IMR-90 (cell line): ENCODE data around the gene PLXNA4. TPM values are rescaled to one million over a fixed set of nuclear protein-coding genes. Genes with fewer than 3 reads are reported as not detected.

Experiments used
- ATAC-seq: fragments of 200-7000 bp; cut with Tn5 transposase; 2 replicates; pipeline ENCODE4 v1.9.1; 2020; ENCODE audit warnings: low read depth, mild to moderate bottlenecking, moderate library complexity
- BruUV-seq: library from RNA; stranded (reverse); fragments of 400-500 nt; replicated peaks from 2 replicates; lab custom pipeline; 2021; lab: Mats Ljungman, UMichigan
- CTCF ChIA-PET: fragments of 300-600 bp; formaldehyde crosslinking; extraction: SDS; loops from one replicate; lab custom pipeline; 2021; ENCODE audit warnings: antibody characterized with exemption; lab: Yijun Ruan, JAX
- POLR2A ChIA-PET: fragments of 300-600 bp; sonication (Branson Sonifier 250); formaldehyde crosslinking; loops from one replicate; lab custom pipeline; 2022; ENCODE audit warnings: antibody characterized with exemption; ENCODE audit not compliant: unreplicated experiment; lab: Charles Lee
- DNase-seq: peaks from one replicate; pipeline ENCODE4 v3.0.0; 2013
- H2AFZ ChIP-seq: replicated peaks from 2 replicates; pipeline ENCODE3; 2013; ENCODE audit warnings: low read length, mild to moderate bottlenecking; ENCODE audit not compliant: poor library complexity
- H2AK5ac ChIP-seq: 2 replicates; pipeline ENCODE4 v1.6.1; 2013; ENCODE audit warnings: low read depth, low read length, inconsistent platforms
- H2AK9ac ChIP-seq: replicated peaks from 2 replicates; pipeline ENCODE3; 2013; ENCODE audit warnings: mild to moderate bottlenecking, low read depth, low read length, moderate library complexity; ENCODE audit not compliant: poor library complexity
- H2BK120ac ChIP-seq: 2 replicates; pipeline ENCODE4 v1.6.1; 2013; ENCODE audit warnings: low read depth, low read length, inconsistent platforms
- H2BK15ac ChIP-seq: 3 replicates; pipeline ENCODE4 v1.6.1; 2013; ENCODE audit warnings: low read depth, low read length, inconsistent platforms
- H2BK20ac ChIP-seq: 2 replicates; pipeline ENCODE4 v1.6.1; 2013; ENCODE audit warnings: low read depth, mild to moderate bottlenecking, inconsistent platforms, low read length, moderate library complexity
- H2BK5ac ChIP-seq: 2 replicates; pipeline ENCODE4 v1.6.1; 2013; ENCODE audit warnings: mild to moderate bottlenecking, low read depth, low read length, inconsistent platforms; ENCODE audit not compliant: poor library complexity, severe bottlenecking
- H3K14ac ChIP-seq: replicated peaks from 2 replicates; pipeline ENCODE4 v1.6.1; 2013; ENCODE audit warnings: low read depth, low read length, inconsistent platforms
- H3K18ac ChIP-seq: 2 replicates; pipeline ENCODE4 v1.6.1; 2013; ENCODE audit warnings: low read depth, low read length, control low read depth
- H3K23ac ChIP-seq: 2 replicates; pipeline ENCODE4 v1.6.1; 2013; ENCODE audit warnings: low read depth, low read length, inconsistent platforms
- H3K27ac ChIP-seq: 2 replicates; pipeline ENCODE4 v1.5.1; 2013; ENCODE audit warnings: mild to moderate bottlenecking, control low read depth, low read length; ENCODE audit not compliant: insufficient read depth
- H3K27me3 ChIP-seq: 2 replicates; pipeline ENCODE4 v1.6.1; 2013; ENCODE audit warnings: low read length; ENCODE audit not compliant: control insufficient read depth, insufficient read depth
- H3K36me3 ChIP-seq: 2 replicates; pipeline ENCODE4 v1.6.1; 2013; ENCODE audit warnings: low read length, mixed read lengths; ENCODE audit not compliant: control insufficient read depth, insufficient read depth
- H3K4ac ChIP-seq: 2 replicates; pipeline ENCODE4 v1.6.1; 2013; ENCODE audit warnings: low read depth, low read length, inconsistent platforms
- H3K4me1 ChIP-seq: 2 replicates; pipeline ENCODE4 v1.6.1; 2013; ENCODE audit warnings: low read length, mixed read lengths; ENCODE audit not compliant: control insufficient read depth, insufficient read depth
- H3K4me2 ChIP-seq: 2 replicates; pipeline ENCODE4 v1.6.1; 2013; ENCODE audit warnings: low read depth, mild to moderate bottlenecking, control low read depth, low read length, moderate library complexity
- H3K4me3 ChIP-seq: 2 replicates; pipeline ENCODE4 v1.5.1; 2013; ENCODE audit warnings: low read depth, mild to moderate bottlenecking, control low read depth, low read length, moderate library complexity; ENCODE audit not compliant: insufficient read depth
- H3K56ac ChIP-seq: 2 replicates; pipeline ENCODE4 v1.6.1; 2013; ENCODE audit warnings: low read length, inconsistent platforms; ENCODE audit not compliant: insufficient read depth; ENCODE audit errors: extremely low read depth
- H3K79me1 ChIP-seq, 2 experiments: 2 replicates each; pipeline ENCODE4 v1.6.1; 2013; ENCODE audit warnings: low read length in 2 of 2, inconsistent platforms in 1 of 2, low read depth in 1 of 2
- H3K9ac ChIP-seq: 2 replicates; pipeline ENCODE4 v1.6.1; 2013; ENCODE audit warnings: low read depth, low read length, control low read depth
- H3K9me1 ChIP-seq: 2 replicates; pipeline ENCODE4 v1.6.1; 2013; ENCODE audit warnings: low read length, inconsistent platforms; ENCODE audit not compliant: insufficient read depth
- H3K9me3 ChIP-seq: 2 replicates; pipeline ENCODE4 v1.6.1; 2013; ENCODE audit warnings: low read length; ENCODE audit not compliant: control insufficient read depth, insufficient read depth
- H4K20me1 ChIP-seq: 2 replicates; pipeline ENCODE4 v1.6.1; 2013; ENCODE audit warnings: low read length, inconsistent platforms; ENCODE audit not compliant: insufficient read depth
- H4K5ac ChIP-seq: 2 replicates; pipeline ENCODE4 v1.6.1; 2013; ENCODE audit warnings: mild to moderate bottlenecking, low read depth, low read length, control low read depth
- H4K8ac ChIP-seq, 2 experiments: 2 replicates each; pipeline ENCODE4 v1.6.1; 2013; ENCODE audit warnings: low read depth in 2 of 2, low read length in 2 of 2, control low read depth in 1 of 2, inconsistent platforms in 1 of 2
- H4K91ac ChIP-seq: 2 replicates; pipeline ENCODE4 v1.6.1; 2013; ENCODE audit warnings: low read depth, low read length, inconsistent platforms; ENCODE audit not compliant: insufficient read depth
- BHLHE40 ChIP-seq: fragments of 150-350 bp; IDR thresholded peaks from 2 replicates; pipeline ENCODE4 v1.6.1; 2016; ENCODE audit warnings: mild to moderate bottlenecking, low read depth, low read length
- CEBPB ChIP-seq: IDR thresholded peaks from 2 replicates; pipeline ENCODE4 v1.6.1; 2012; ENCODE audit warnings: low read depth, low read length, improper control_type of control experiment
- CHD1 ChIP-seq: IDR thresholded peaks from 2 replicates; pipeline ENCODE4 v1.6.1; 2012; ENCODE audit warnings: low read depth, low read length, improper control_type of control experiment
- FOS ChIP-seq: fragments of 150-350 bp; IDR thresholded peaks from 2 replicates; pipeline ENCODE4 v1.6.1; 2016; ENCODE audit warnings: low read depth, low read length
- MAFK ChIP-seq: IDR thresholded peaks from 2 replicates; pipeline ENCODE4 v1.6.1; 2012; ENCODE audit warnings: low read depth, low read length, improper control_type of control experiment
- MAZ ChIP-seq: IDR thresholded peaks from 2 replicates; pipeline ENCODE4 v1.6.1; 2012; ENCODE audit warnings: low read depth, mild to moderate bottlenecking, low read length, improper control_type of control experiment, moderate library complexity, borderline replicate concordance
- MXI1 ChIP-seq: IDR thresholded peaks from 2 replicates; pipeline ENCODE4 v1.6.1; 2012; ENCODE audit warnings: low read depth, mild to moderate bottlenecking, low read length, moderate library complexity, borderline replicate concordance
- NFE2L2 ChIP-seq: fragments of 150-350 bp; IDR thresholded peaks from 2 replicates; pipeline ENCODE4 v1.6.1; 2016; ENCODE audit warnings: low read depth, mild to moderate bottlenecking, low read length
- POLR2A ChIP-seq: IDR thresholded peaks from 2 replicates; pipeline ENCODE4 v1.6.1; 2012; ENCODE audit warnings: mild to moderate bottlenecking, low read depth, low read length
- RAD21 ChIP-seq: IDR thresholded peaks from 2 replicates; pipeline ENCODE4 v1.6.1; 2012; ENCODE audit warnings: low read length, improper control_type of control experiment
- RCOR1 ChIP-seq: IDR thresholded peaks from 2 replicates; pipeline ENCODE4 v1.6.1; 2012; ENCODE audit warnings: mild to moderate bottlenecking, low read length, improper control_type of control experiment; ENCODE audit not compliant: insufficient replicate concordance
- RFX5 ChIP-seq: IDR thresholded peaks from 2 replicates; pipeline ENCODE4 v1.8.0; 2012; ENCODE audit warnings: low read depth, mild to moderate bottlenecking, low read length, moderate library complexity
- SMC3 ChIP-seq: fragments of 150-350 bp; IDR thresholded peaks from 2 replicates; pipeline ENCODE4 v1.6.1; 2016; ENCODE audit warnings: low read depth, mild to moderate bottlenecking, antibody characterized with exemption, low read length, moderate library complexity
- WGBS, 2 experiments: methylation state at CpG; one replicate each; pipeline versions ENCODE4 v1.1.5 to v1.1.7; 2013; ENCODE audit warnings: missing lambda C conversion rate in 2 of 2; ENCODE audit not compliant: insufficient read length in 1 of 2; ENCODE audit errors: extremely low coverage in 2 of 2; 5-methylcytosine and 5-hydroxymethylcytosine counted together
- dilution Hi-C: fragments of 300-500 bp; cut with HindIII; formaldehyde crosslinking; loops from one replicate; pipeline ENCODE4 v1.14.3; 2018; ENCODE audit warnings: low sequenced_read_pairs; ENCODE audit not compliant: unreplicated experiment
- in situ Hi-C: fragments of 300-500 bp; cut with MboI; formaldehyde crosslinking; loops from 3 replicates; pipeline ENCODE4 v1.14.3; 2019; ENCODE audit warnings: low sequenced_read_pairs, inconsistent platforms, mixed read lengths
- intact Hi-C: fragments of 100-400 bp; cut with micrococcal nuclease; formaldehyde crosslinking; loops from 2 replicates; pipeline ENCODE4 v1.10.0; 2022
- polyA plus RNA-seq, 3 experiments: library from polyadenylated mRNA; depleted of rRNA; stranded (reverse); fragments of >200 nt; gene quantifications; 2 replicates each; pipeline ENCODE4 v1.2.3, GENCODE V29; 2012; ENCODE audit warnings: low replicate concordance in 1 of 3
- total RNA-seq: library from RNA; depleted of rRNA; stranded (reverse); fragments of >200 nt; gene quantifications from 2 replicates; pipeline ENCODE4 v1.2.3, GENCODE V29; 2012
- TF ChIP-seq, protein P1 (sequence below): fragments of 150-350 bp; IDR thresholded peaks from 2 replicates; pipeline ENCODE4 v1.6.1; 2016; ENCODE audit warnings: low read depth, mild to moderate bottlenecking, low read length, moderate library complexity, borderline replicate concordance
- TF ChIP-seq, protein P2 (sequence below): conservative IDR thresholded peaks from 2 replicates; pipeline ENCODE4 v1.5.1; 2012; ENCODE audit warnings: mild to moderate bottlenecking, low read depth, low read length, improper control_type of control experiment
- TF ChIP-seq, protein P3 (sequence below): fragments of 150-350 bp; IDR thresholded peaks from 2 replicates; pipeline ENCODE4 v1.6.1; 2017; ENCODE audit warnings: mild to moderate bottlenecking, antibody characterized with exemption, low read length, low read depth

PLXNA4 gene
- total and polyA plus RNA-seq, 2 of the 4 experiments (the other 2 are of a cell fraction), result under 0.01 TPM

DNA sequence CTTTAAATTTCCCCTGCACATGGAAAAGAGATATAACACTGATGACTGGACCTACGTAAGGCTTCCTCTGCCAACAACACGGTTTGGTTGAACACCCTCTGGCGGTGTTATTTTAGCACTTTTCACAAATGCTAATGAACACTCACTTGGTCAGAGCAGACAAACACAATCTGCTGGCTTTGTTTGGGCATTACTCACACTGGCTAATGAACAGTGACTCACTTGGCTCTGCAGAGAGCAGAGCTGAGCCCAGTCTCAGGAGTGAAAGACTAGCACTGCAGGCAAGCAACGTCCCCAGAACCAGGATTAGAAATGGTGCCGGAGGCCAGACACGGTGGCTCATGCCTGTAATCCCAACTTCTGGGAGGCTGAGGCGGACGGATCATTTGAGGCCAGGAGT, 430.8 kb downstream of the PLXNA4 start:
- no peak for TF ChIP-seq MXI1
- TF ChIP-seq CEBPB, result no peak
- no peak for TF ChIP-seq MAZ
- TF ChIP-seq FOS, result no peak
- no peak for TF ChIP-seq RAD21
- no peak for TF ChIP-seq SMC3
- TF ChIP-seq RFX5, result no peak
- TF ChIP-seq, protein P1, sequence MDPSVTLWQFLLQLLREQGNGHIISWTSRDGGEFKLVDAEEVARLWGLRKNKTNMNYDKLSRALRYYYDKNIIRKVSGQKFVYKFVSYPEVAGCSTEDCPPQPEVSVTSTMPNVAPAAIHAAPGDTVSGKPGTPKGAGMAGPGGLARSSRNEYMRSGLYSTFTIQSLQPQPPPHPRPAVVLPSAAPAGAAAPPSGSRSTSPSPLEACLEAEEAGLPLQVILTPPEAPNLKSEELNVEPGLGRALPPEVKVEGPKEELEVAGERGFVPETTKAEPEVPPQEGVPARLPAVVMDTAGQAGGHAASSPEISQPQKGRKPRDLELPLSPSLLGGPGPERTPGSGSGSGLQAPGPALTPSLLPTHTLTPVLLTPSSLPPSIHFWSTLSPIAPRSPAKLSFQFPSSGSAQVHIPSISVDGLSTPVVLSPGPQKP, result no peak
- TF ChIP-seq NFE2L2, result no peak
- TF ChIP-seq BHLHE40, result no peak
- TF ChIP-seq, protein P2, sequence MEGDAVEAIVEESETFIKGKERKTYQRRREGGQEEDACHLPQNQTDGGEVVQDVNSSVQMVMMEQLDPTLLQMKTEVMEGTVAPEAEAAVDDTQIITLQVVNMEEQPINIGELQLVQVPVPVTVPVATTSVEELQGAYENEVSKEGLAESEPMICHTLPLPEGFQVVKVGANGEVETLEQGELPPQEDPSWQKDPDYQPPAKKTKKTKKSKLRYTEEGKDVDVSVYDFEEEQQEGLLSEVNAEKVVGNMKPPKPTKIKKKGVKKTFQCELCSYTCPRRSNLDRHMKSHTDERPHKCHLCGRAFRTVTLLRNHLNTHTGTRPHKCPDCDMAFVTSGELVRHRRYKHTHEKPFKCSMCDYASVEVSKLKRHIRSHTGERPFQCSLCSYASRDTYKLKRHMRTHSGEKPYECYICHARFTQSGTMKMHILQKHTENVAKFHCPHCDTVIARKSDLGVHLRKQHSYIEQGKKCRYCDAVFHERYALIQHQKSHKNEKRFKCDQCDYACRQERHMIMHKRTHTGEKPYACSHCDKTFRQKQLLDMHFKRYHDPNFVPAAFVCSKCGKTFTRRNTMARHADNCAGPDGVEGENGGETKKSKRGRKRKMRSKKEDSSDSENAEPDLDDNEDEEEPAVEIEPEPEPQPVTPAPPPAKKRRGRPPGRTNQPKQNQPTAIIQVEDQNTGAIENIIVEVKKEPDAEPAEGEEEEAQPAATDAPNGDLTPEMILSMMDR, result no peak
- TF ChIP-seq CHD1, result no peak
- TF ChIP-seq, protein P3, sequence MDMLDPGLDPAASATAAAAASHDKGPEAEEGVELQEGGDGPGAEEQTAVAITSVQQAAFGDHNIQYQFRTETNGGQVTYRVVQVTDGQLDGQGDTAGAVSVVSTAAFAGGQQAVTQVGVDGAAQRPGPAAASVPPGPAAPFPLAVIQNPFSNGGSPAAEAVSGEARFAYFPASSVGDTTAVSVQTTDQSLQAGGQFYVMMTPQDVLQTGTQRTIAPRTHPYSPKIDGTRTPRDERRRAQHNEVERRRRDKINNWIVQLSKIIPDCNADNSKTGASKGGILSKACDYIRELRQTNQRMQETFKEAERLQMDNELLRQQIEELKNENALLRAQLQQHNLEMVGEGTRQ, result no peak
- TF ChIP-seq MAFK, result no peak
- TF ChIP-seq POLR2A, result no peak
- TF ChIP-seq RCOR1, result no peak
- Histone ChIP-seq H3K4me1 (no peaks in the 10 kb centered on the region), H3K27ac (no peak overlapping the region), H2AFZ (no peak overlapping the region), H3K27me3 (no peaks in the 10 kb centered on the region), H3K4me3 (no peak overlapping the region), H2BK15ac (no peak overlapping the region), H4K20me1 (no peaks in the 10 kb centered on the region), H4K5ac (no peak overlapping the region), H3K4me2 (no peak overlapping the region), H2BK5ac (no peak overlapping the region), H2AK5ac (no peak overlapping the region), H3K14ac (no peak overlapping the region), H3K36me3 (no peaks in the 10 kb centered on the region), H3K18ac (no peak overlapping the region), H3K9ac (no peak overlapping the region), H3K9me1 (no peaks in the 10 kb centered on the region), H2BK20ac (no peak overlapping the region), H4K8ac (no peak overlapping the region), H3K9me3 (no peaks in the 10 kb centered on the region), H3K4ac (no peak overlapping the region), H3K23ac (no peak overlapping the region), H3K79me1 (no peaks in the 10 kb centered on the region), H4K91ac (no peak overlapping the region), H2BK120ac (no peak overlapping the region), H2AK9ac (no peak overlapping the region), H3K56ac (no peak overlapping the region)
- in situ Hi-C loops, result no loop called here
- WGBS, 2 experiments, result no CpG with 5 or more reads among the region's 8 CpGs
- BruUV-seq, result no TSS peak
- ChIA-PET CTCF (no interaction called here), POLR2A (no interaction called here)
- dilution Hi-C loops, result no loop called here
- ATAC-seq (peak; percentile 72), DNase-seq (peak; percentile 34)
- intact Hi-C loops, result no loop called here
